H1 (cell line): Measurements from ENCODE around the gene LRCH1. TPM values are rescaled to one million over a fixed set of nuclear protein-coding genes. Genes with fewer than 3 reads are reported as not detected.

Source experiments
- CTCF ChIA-PET: fragments of 300-600 bp; sonication (Branson Sonifier 250); formaldehyde crosslinking; loops from one replicate; lab custom pipeline; 2021; ENCODE audit not compliant: partially characterized antibody; lab: Charles Lee
- POLR2A ChIA-PET: fragments of 300-600 bp; sonication (Branson Sonifier 250); formaldehyde crosslinking; loops from one replicate; lab custom pipeline; 2021; ENCODE audit warnings: inconsistent platforms; ENCODE audit not compliant: partially characterized antibody; lab: Charles Lee
- DNase-seq, 2 experiments: peaks; one replicate each; pipeline versions ENCODE4 v3.0.0 to v3.0.0-alpha.2; 2010 to 2022; ENCODE audit warnings: low spot score in 2 of 2, low read depth in 1 of 2, mixed read lengths in 1 of 2
- FAIRE-seq: peaks from 2 replicates; lab custom pipeline; 2011; peaks lifted over from hg19 to GRCh38; lab: Jason Lieb, UNC
- H2AFZ ChIP-seq: 2 replicates; pipeline ENCODE4 v1.8.1; 2012; ENCODE audit warnings: low read length, inconsistent platforms
- H2AK5ac ChIP-seq: 2 replicates; pipeline ENCODE4 v1.6.1; 2013; ENCODE audit warnings: low read depth, low read length
- H2BK120ac ChIP-seq: replicated peaks from 2 replicates; pipeline ENCODE3; 2013; ENCODE audit warnings: low read depth, low read length, inconsistent platforms
- H2BK12ac ChIP-seq: 2 replicates; pipeline ENCODE4 v1.6.1; 2013; ENCODE audit warnings: low read depth, low read length
- H2BK15ac ChIP-seq: 2 replicates; pipeline ENCODE4 v1.6.1; 2013; ENCODE audit warnings: low read length
- H2BK20ac ChIP-seq: 2 replicates; pipeline ENCODE4 v1.6.1; 2013; ENCODE audit warnings: low read length
- H2BK5ac ChIP-seq: 2 replicates; pipeline ENCODE4 v1.6.1; 2013; ENCODE audit warnings: low read depth, low read length
- H3K14ac ChIP-seq: 2 replicates; pipeline ENCODE4 v1.6.1; 2013; ENCODE audit warnings: inconsistent platforms; ENCODE audit not compliant: insufficient read length
- H3K18ac ChIP-seq: 2 replicates; pipeline ENCODE4 v1.6.1; 2013; ENCODE audit warnings: low read length; ENCODE audit errors: extremely low read depth
- H3K23ac ChIP-seq: 2 replicates; pipeline ENCODE4 v1.6.1; 2013; ENCODE audit warnings: inconsistent platforms; ENCODE audit not compliant: insufficient read length
- H3K23me2 ChIP-seq: 2 replicates; pipeline ENCODE4 v1.6.1; 2013; ENCODE audit warnings: low read depth, low read length
- H3K27ac ChIP-seq: 2 replicates; pipeline ENCODE4 v1.6.1; 2011; ENCODE audit warnings: low read depth, low read length, inconsistent platforms
- H3K27me3 ChIP-seq, 4 experiments: replicated peaks in 1 of 4; 1 replicate in 1 of 4; 2 replicates in 3 of 4; pipeline versions ENCODE4 v1.6.1 to v1.8.1; 2011 to 2013; ENCODE audit warnings: low read length in 3 of 4, mild to moderate bottlenecking in 3 of 4, inconsistent platforms in 2 of 4, mixed read lengths in 2 of 4, moderate library complexity in 1 of 4; ENCODE audit not compliant: control insufficient read depth in 3 of 4, insufficient read depth in 3 of 4; ENCODE audit errors: extremely low read depth in 1 of 4
- H3K36me3 ChIP-seq, 4 experiments: 2 replicates each; pipeline versions ENCODE4 v1.6.1 to v1.8.1; 2011 to 2013; ENCODE audit warnings: mild to moderate bottlenecking in 4 of 4, low read length in 3 of 4, moderate library complexity in 2 of 4, control low read depth in 1 of 4, inconsistent platforms in 1 of 4; ENCODE audit not compliant: insufficient read depth in 4 of 4, control insufficient read depth in 2 of 4
- H3K4ac ChIP-seq: replicated peaks from 2 replicates; pipeline ENCODE3; 2013; ENCODE audit warnings: low read length, low read depth, mixed read lengths, inconsistent platforms; ENCODE audit not compliant: insufficient read length
- H3K4me1 ChIP-seq, 4 experiments: replicated peaks in 1 of 4; 1 replicate in 1 of 4; 2 replicates in 3 of 4; pipeline versions ENCODE4 v1.6.1 to v1.8.1; 2011 to 2013; ENCODE audit warnings: low read length in 3 of 4, inconsistent platforms in 2 of 4, mixed read lengths in 1 of 4; ENCODE audit not compliant: insufficient read depth in 4 of 4, control insufficient read depth in 3 of 4
- H3K4me2 ChIP-seq, 2 experiments: 2 replicates each; pipeline versions ENCODE4 v1.6.1 to v1.8.1; 2011 to 2013; ENCODE audit warnings: low read depth in 2 of 2, low read length in 2 of 2, control low read depth in 1 of 2, inconsistent platforms in 1 of 2, mild to moderate bottlenecking in 1 of 2; ENCODE audit not compliant: insufficient read depth in 1 of 2
- H3K4me3 ChIP-seq, 4 experiments: fragments of 200-600, 300-600 bp in 1 of 4; sonication (generic), shearing (Covaris generic), sonication (Bioruptor Twin) in 1 of 4; 2 replicates each; pipeline versions ENCODE4 v1.5.1 to v1.8.1; 2011 to 2016; ENCODE audit warnings: low read length in 4 of 4, low read depth in 3 of 4, control low read depth in 2 of 4, inconsistent platforms in 2 of 4, mild to moderate bottlenecking in 2 of 4, mixed read lengths in 1 of 4, moderate library complexity in 1 of 4; ENCODE audit not compliant: insufficient read depth in 2 of 4; ENCODE audit errors: extremely low read depth in 1 of 4
- H3K56ac ChIP-seq: replicated peaks from 2 replicates; pipeline ENCODE3; 2013; ENCODE audit warnings: low read depth, mild to moderate bottlenecking, mixed read lengths, low read length, inconsistent platforms; ENCODE audit not compliant: insufficient read length
- H3K79me1 ChIP-seq: 2 replicates; pipeline ENCODE4 v1.6.1; 2013; ENCODE audit warnings: low read depth, low read length, control low read depth
- H3K79me2 ChIP-seq, 2 experiments: 2 replicates each; pipeline versions ENCODE4 v1.6.1 to v1.8.1; 2012 to 2013; ENCODE audit warnings: low read length in 2 of 2, mild to moderate bottlenecking in 2 of 2, inconsistent platforms in 1 of 2; ENCODE audit not compliant: insufficient read depth in 2 of 2, control insufficient read depth in 1 of 2
- H3K9ac ChIP-seq, 4 experiments: replicated peaks in 1 of 4; 1 replicate in 1 of 4; 2 replicates in 3 of 4; pipeline versions ENCODE4 v1.6.1 to v1.8.1; 2011 to 2013; ENCODE audit warnings: low read depth in 3 of 4, low read length in 3 of 4, control low read depth in 2 of 4, mild to moderate bottlenecking in 2 of 4, moderate library complexity in 2 of 4, inconsistent platforms in 1 of 4; ENCODE audit errors: extremely low read depth in 1 of 4
- H3K9me3 ChIP-seq, 2 experiments: 2 replicates each; pipeline versions ENCODE4 v1.6.1 to v1.8.1; 2012 to 2013; ENCODE audit warnings: mild to moderate bottlenecking in 2 of 2, moderate library complexity in 2 of 2, control low read depth in 1 of 2, inconsistent platforms in 1 of 2, low read depth in 1 of 2, low read length in 1 of 2, mixed read lengths in 1 of 2; ENCODE audit not compliant: insufficient read depth in 2 of 2
- H4K20me1 ChIP-seq, 2 experiments: replicated peaks in 1 of 2; 2 replicates each; pipeline versions ENCODE3 to v1.8.1; 2011 to 2013; ENCODE audit warnings: inconsistent platforms in 2 of 2, low read length in 2 of 2, mild to moderate bottlenecking in 1 of 2; ENCODE audit not compliant: insufficient read depth in 2 of 2, control insufficient read depth in 1 of 2
- H4K5ac ChIP-seq: 2 replicates; pipeline ENCODE4 v1.6.1; 2013; ENCODE audit warnings: low read length, low read depth, mixed read lengths, inconsistent platforms; ENCODE audit not compliant: insufficient read length
- H4K8ac ChIP-seq: 2 replicates; pipeline ENCODE4 v1.8.0; 2013; ENCODE audit warnings: mild to moderate bottlenecking, moderate library complexity, low read length, inconsistent platforms; ENCODE audit not compliant: insufficient read depth; ENCODE audit errors: extremely low read depth
- H4K91ac ChIP-seq: replicated peaks from 2 replicates; pipeline ENCODE3; 2013; ENCODE audit warnings: low read length, mixed read lengths, inconsistent platforms; ENCODE audit not compliant: insufficient read length
- whole genome bisulfite sequencing, 2 experiments: shearing (Covaris generic) in 1 of 2; methylation state at CpG; one replicate each; pipeline versions ENCODE4 v1.1.6 to v1.1.7; 2013 to 2015; ENCODE audit warnings: low lambda C conversion rate in 2 of 2, mixed read lengths in 2 of 2, inconsistent platforms in 1 of 2, low coverage in 1 of 2, missing lambda C conversion rate in 1 of 2; ENCODE audit not compliant: insufficient replicate concordance in 2 of 2, insufficient coverage in 1 of 2, insufficient read length in 1 of 2; ENCODE audit errors: extremely low coverage in 1 of 2, missing lambda C conversion rate in 1 of 2; 5-methylcytosine and 5-hydroxymethylcytosine counted together
- polyA plus RNA-seq, 7 experiments: library from polyadenylated mRNA; depleted of rRNA in 3 of 7; stranded (reverse) in 5 of 7; unstranded in 2 of 7; fragments of >200 nt in 5 of 7; fragments of 200-250 nt in 2 of 7; gene quantifications; 1 replicate in 5 of 7; 2 replicates in 1 of 7; 4 replicates in 1 of 7; pipeline versions ENCODE4 v1.2.1 to v1.2.3, GENCODE V29; 2011 to 2013; ENCODE audit warnings: missing spikeins in 2 of 7, mixed read lengths in 2 of 7
- total RNA-seq: library from RNA; stranded (reverse); fragmentation: NEBNext Ultra II Directional; extraction: Animal tissue kit (Norgen Biotek cat#: 25700); gene quantifications from 2 replicates; pipeline ENCODE4 v1.2.1, GENCODE V29; 2021

The LRCH1 gene
- total and polyA plus RNA-seq, 2 of the 8 experiments (the other 6 are each of a cell fraction or from before 2014, with no cell fraction given), result 3.0 to 10.1 TPM

- Histone ChIP-seq H3K27ac (no peak overlapping the region), H2BK5ac (no peak overlapping the region), H3K4me3 (no peak overlapping the region), H3K9me3 (no peaks in the 10 kb centered on the region), H3K4ac (no peak overlapping the region), H3K79me2 (peaks cover 0 to 19% of the 10 kb centered on the region in 2 experiments; a peak in 2 of 4 replicates), H3K18ac (no peak overlapping the region), H3K23ac (no peak overlapping the region), H2AFZ (no peak overlapping the region), H2BK15ac (no peak overlapping the region), H4K8ac (no peak overlapping the region), H2AK5ac (no peak overlapping the region), H3K23me2 (no peaks in the 10 kb centered on the region; the same call in 1 of the 2 replicates), H3K4me1 (peaks cover 0 to 19% (median 9%) of the 10 kb centered on the region in 4 experiments; a peak in 6 of 7 replicates), H3K27me3 (no peaks in the 10 kb centered on the region), H4K91ac (no peak overlapping the region), H4K5ac (no peak overlapping the region), H4K20me1 (no peaks in the 10 kb centered on the region), H3K4me2 (no peak overlapping the region), H2BK12ac (no peak overlapping the region), H3K56ac (no peak overlapping the region), H2BK20ac (no peak overlapping the region), H2BK120ac (no peak overlapping the region), H3K36me3 (no peaks in the 10 kb centered on the region), H3K9ac (no peak overlapping the region), H3K14ac (no peak overlapping the region), H3K79me1 (no peaks in the 10 kb centered on the region; the same call in 1 of the 2 replicates)
- WGBS, 2 experiments, result 88% methylated on average over 4 of the region's 4 CpGs; no CpG with 5 or more reads in 1 of the 2 experiments
- POLR2A ChIA-PET, result no interaction called here
- DNase-seq (no peak), FAIRE-seq (no peak)
- CTCF ChIA-PET, result no interaction called here
These were observed 107.9 kb downstream of the LRCH1 start for GRCh38 chr13:46660857-46661256.
